Natural killer cell (primary cell): ENCODE measurements around the gene HDAC4. TPM values are rescaled to one million over a fixed set of nuclear protein-coding genes. Genes with fewer than 3 reads are reported as not detected.
"Not testable (repeated sequence)": the region's sequence is repeated elsewhere in the genome, so short reads cannot be mapped to it uniquely, and the experiment has no call there.

Experiments
- ATAC-seq, 3 donors: fragments of 150-1000 bp in 2 of 3; fragments of 200-7000 bp in 1 of 3; cut with Tn5 transposase; 1 replicate in 1 of 3; 2 replicates in 2 of 3; pipeline ENCODE4 v1.10.0; 2021; ENCODE audit warnings: mild to moderate bottlenecking in 2 of 3, moderate library complexity in 2 of 3
- DNase-seq, 2 donors: peaks; one replicate each; pipeline versions ENCODE4 v3.0.0 to v3.0.0-alpha.2; 2013 to 2021; ENCODE audit warnings: mixed read lengths in 1 of 2
- H3K27ac ChIP-seq: one replicate; pipeline ENCODE4 v1.5.1; 2013; ENCODE audit warnings: mild to moderate bottlenecking, low read length
- H3K27me3 ChIP-seq: one replicate; pipeline ENCODE4 v1.6.1; 2013; ENCODE audit warnings: low read length; ENCODE audit not compliant: control insufficient read depth, insufficient read depth
- H3K36me3 ChIP-seq: one replicate; pipeline ENCODE4 v1.6.1; 2013; ENCODE audit warnings: low read length; ENCODE audit not compliant: control insufficient read depth, insufficient read depth
- H3K4me1 ChIP-seq: one replicate; pipeline ENCODE4 v1.6.1; 2013; ENCODE audit warnings: low read length; ENCODE audit not compliant: control insufficient read depth, insufficient read depth
- H3K4me3 ChIP-seq: one replicate; pipeline ENCODE4 v1.5.1; 2013; ENCODE audit warnings: low read length
- H3K9me3 ChIP-seq: one replicate; pipeline ENCODE4 v1.6.1; 2013; ENCODE audit warnings: low read length; ENCODE audit not compliant: control insufficient read depth, insufficient read depth
- H3K27ac Mint-ChIP-seq, 2 donors: one replicate each; pipeline ENCODE4 v1.8.0; 2022; ENCODE audit warnings: mild to moderate bottlenecking in 2 of 2, mixed read lengths in 2 of 2, moderate library complexity in 1 of 2
- H3K27me3 Mint-ChIP-seq, 2 donors: one replicate each; pipeline ENCODE4 v1.8.0; 2022; ENCODE audit warnings: low read depth in 2 of 2, mixed read lengths in 2 of 2
- H3K36me3 Mint-ChIP-seq: one replicate; pipeline ENCODE4 v1.8.0; 2022; ENCODE audit warnings: mixed read lengths
- H3K4me1 Mint-ChIP-seq, 2 donors: one replicate each; pipeline ENCODE4 v1.8.0; 2022; ENCODE audit warnings: mixed read lengths in 2 of 2
- H3K4me3 Mint-ChIP-seq: one replicate; pipeline ENCODE4 v1.8.0; 2022; ENCODE audit warnings: mild to moderate bottlenecking, moderate library complexity, mixed read lengths
- H3K9me3 Mint-ChIP-seq, 2 donors: one replicate each; pipeline ENCODE4 v1.8.0; 2022; ENCODE audit warnings: mixed read lengths in 2 of 2
- WGBS: methylation state at CpG from one replicate; pipeline ENCODE4 v1.1.7; 2013; ENCODE audit warnings: missing lambda C conversion rate; ENCODE audit not compliant: insufficient coverage; 5-methylcytosine and 5-hydroxymethylcytosine counted together
- intact Hi-C: fragments of 100-400 bp; cut with micrococcal nuclease; formaldehyde crosslinking; loops from one replicate; pipeline ENCODE4 v1.14.2; 2022
- total RNA-seq, 4 donors: library from RNA; stranded (reverse); fragments of 120-200 nt in 1 of 4; gene quantifications; one replicate each; pipeline versions ENCODE4 v1.2.3 to v1.2.4, GENCODE V29; 2013 to 2022
- TF ChIP-seq, protein P1 (sequence below): fragments of 200-600 bp; IDR thresholded peaks from one replicate; pipeline ENCODE4 v1.8.0; 2022; ENCODE audit warnings: antibody characterized with exemption

Gene HDAC4
- total RNA-seq, 3 donors from 2014 or later (not counting 1 experiment from before 2014, with no cell fraction given), result 74.9 to 105 (median 100) TPM

DNA sequence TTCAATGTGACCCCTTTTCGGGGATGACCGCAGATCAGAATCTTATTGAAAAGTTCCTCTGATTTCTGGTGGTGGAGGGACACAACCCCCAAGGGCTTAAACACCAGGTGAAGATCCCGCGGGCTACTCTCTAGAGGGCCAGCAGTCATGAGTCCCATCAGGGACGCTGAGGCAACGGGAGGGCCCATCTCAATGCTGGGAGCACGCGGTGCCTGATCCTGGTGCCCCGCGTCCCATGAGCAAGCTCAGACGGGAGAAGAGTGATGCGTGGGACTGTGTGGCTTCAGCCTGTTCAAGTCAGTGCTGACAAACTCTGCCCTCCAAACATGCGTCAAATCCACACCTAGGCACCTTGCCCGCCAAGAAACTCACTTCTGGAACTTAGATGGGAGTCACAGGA lies 328.0 kb downstream of the HDAC4 start:
- Histone ChIP-seq H3K36me3 (peaks cover 46% of the 10 kb centered on the region), H3K4me3 (no peak overlapping the region), H3K4me1 (no peaks in the 10 kb centered on the region), H3K27ac (no peak overlapping the region), H3K9me3 (no peaks in the 10 kb centered on the region), H3K27me3 (no peaks in the 10 kb centered on the region)
- peaks cover 0 to 4% of the 10 kb centered on the region in 2 donors for H3K4me1 Mint-ChIP-seq
- intact Hi-C loops, result no loop called here
- no peaks in the 10 kb centered on the region for H3K27me3 Mint-ChIP-seq
- ATAC-seq, result no peak
- no peak overlapping the region for H3K4me3 Mint-ChIP-seq
- TF ChIP-seq, protein P1, sequence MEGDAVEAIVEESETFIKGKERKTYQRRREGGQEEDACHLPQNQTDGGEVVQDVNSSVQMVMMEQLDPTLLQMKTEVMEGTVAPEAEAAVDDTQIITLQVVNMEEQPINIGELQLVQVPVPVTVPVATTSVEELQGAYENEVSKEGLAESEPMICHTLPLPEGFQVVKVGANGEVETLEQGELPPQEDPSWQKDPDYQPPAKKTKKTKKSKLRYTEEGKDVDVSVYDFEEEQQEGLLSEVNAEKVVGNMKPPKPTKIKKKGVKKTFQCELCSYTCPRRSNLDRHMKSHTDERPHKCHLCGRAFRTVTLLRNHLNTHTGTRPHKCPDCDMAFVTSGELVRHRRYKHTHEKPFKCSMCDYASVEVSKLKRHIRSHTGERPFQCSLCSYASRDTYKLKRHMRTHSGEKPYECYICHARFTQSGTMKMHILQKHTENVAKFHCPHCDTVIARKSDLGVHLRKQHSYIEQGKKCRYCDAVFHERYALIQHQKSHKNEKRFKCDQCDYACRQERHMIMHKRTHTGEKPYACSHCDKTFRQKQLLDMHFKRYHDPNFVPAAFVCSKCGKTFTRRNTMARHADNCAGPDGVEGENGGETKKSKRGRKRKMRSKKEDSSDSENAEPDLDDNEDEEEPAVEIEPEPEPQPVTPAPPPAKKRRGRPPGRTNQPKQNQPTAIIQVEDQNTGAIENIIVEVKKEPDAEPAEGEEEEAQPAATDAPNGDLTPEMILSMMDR, result no peak
- no peak for DNase-seq
- 98% methylated on average over 14 of the region's 14 CpGs for WGBS
- H3K9me3 Mint-ChIP-seq, result no peaks in the 10 kb centered on the region
- H3K36me3 Mint-ChIP-seq, result no peaks in the 10 kb centered on the region
- no peak overlapping the region for H3K27ac Mint-ChIP-seq

DNA sequence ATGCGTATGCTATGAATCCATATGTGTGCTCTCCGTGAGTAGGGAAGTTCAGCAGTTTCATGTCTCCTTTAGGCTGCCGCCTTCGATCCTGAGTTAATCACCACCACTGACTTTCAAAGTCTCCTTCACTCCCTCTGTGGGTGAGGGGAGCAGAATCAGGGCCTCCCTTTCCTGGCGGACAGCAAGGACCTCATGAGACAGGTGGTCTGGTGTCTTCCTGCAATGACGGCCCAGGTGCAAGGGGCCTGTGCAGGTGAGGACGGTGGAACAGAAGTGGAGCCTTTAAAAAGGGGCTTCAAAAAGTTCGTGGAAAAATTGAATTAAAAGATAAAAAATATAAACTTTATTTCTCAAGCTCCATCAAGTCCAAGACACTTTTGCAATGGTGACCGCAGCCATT lies 330.4 kb downstream of the HDAC4 start:
- ATAC-seq, result no peak
- WGBS, result 96% methylated on average over 7 of the region's 9 CpGs
- no peak for DNase-seq
- Histone ChIP-seq H3K36me3 (peaks cover 52% of the 10 kb centered on the region), H3K9me3 (no peaks in the 10 kb centered on the region), H3K27ac (no peak overlapping the region), H3K4me3 (no peak overlapping the region), H3K4me1 (no peaks in the 10 kb centered on the region), H3K27me3 (no peaks in the 10 kb centered on the region)
- Mint-ChIP-seq H3K4me3 (no peak overlapping the region), H3K9me3 (no peaks in the 10 kb centered on the region), H3K4me1 (no peaks in the 10 kb centered on the region), H3K27ac (no peak overlapping the region), H3K27me3 (no peaks in the 10 kb centered on the region), H3K36me3 (no peaks in the 10 kb centered on the region)
- intact Hi-C loops, result no loop called here
- TF ChIP-seq, protein P1, result no peak

DNA sequence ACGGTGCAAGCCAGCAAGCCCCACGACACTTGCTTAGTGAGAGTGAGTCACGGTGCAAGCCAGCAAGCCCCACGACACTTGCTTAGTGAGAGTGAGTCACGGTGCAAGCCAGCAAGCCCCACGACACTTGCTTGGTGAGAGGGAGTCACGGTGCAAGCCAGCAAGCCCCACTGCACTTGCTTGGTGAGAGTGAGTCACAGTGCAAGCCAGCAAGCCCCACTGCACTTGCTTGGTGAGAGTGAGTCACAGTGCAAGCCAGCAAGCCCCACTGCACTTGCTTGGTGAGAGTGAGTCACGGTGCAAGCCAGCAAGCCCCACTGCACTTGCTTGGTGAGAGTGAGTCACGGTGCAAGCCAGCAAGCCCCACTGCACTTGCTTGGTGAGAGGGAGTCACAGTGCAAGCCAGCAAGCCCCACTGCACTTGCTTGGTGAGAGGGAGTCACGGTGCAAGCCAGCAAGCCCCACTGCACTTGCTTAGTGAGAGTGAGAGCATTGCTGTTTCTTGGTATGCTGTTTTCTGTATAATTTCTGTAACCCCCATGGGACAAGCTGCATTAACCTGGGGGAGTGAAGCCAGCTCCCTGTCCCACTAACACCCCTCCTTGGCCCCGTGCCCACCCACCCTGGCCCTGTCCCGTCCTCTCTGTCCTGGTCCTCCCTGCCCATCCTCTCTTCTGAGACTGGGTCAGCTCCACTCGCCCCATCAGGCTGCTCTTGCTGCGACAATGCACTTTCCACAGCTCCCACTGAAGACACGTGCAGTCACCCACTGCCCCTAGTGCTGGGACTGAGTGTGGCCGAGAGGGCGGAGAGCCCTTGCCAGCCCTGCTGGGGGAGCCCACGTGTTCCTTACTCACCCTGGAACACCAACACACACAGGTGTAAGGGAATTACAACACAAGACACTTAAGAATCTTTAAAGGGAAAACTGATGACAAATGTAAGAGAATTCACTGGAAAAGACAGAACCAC lies 331.2 kb downstream of the HDAC4 start:
- WGBS, result 78% methylated on average over 17 of the region's 18 CpGs
- H3K27me3 Mint-ChIP-seq, H3K9me3 ChIP-seq, H3K4me1 Mint-ChIP-seq, H3K4me3 Mint-ChIP-seq, H3K4me1 ChIP-seq, H3K27me3 ChIP-seq, H3K27ac ChIP-seq, H3K36me3 Mint-ChIP-seq, ATAC-seq, DNase-seq, intact Hi-C loops, H3K9me3 Mint-ChIP-seq, H3K4me3 ChIP-seq: not testable (repeated sequence)
- H3K36me3 ChIP-seq, result peaks cover 57% of the 10 kb centered on the region
- H3K27ac Mint-ChIP-seq, result peak overlapping the region in 1 of 2 donors; percentile 56

DNA sequence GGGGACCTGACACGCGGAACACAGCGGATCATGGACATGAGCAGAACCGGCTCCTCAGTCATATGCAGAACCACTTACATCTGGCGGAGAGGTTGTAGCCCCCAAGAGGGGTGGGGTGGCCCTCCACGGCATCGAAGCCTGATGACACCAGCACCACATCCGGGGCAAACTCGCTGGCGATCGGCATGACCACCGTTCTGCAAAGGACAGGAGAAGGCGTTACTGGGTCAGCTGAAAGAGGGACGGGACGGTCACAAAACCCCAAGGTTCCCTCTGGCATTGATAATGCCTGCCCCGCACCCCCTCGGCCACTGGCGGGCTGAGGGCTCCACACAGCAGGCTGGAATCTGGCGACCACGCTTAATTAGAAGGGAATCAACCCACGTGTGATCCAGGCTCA lies 332.4 kb downstream of the HDAC4 start:
- TF ChIP-seq, protein P1, result no peak
- intact Hi-C loops, result no loop called here
- Mint-ChIP-seq H3K4me1 (no peaks in the 10 kb centered on the region), H3K27ac (no peak overlapping the region), H3K27me3 (no peaks in the 10 kb centered on the region), H3K4me3 (no peak overlapping the region), H3K9me3 (no peaks in the 10 kb centered on the region), H3K36me3 (no peaks in the 10 kb centered on the region)
- no peak for DNase-seq
- WGBS, result 97% methylated on average over 21 of the region's 21 CpGs
- H3K4me1 ChIP-seq, result no peaks in the 10 kb centered on the region
- ATAC-seq, result no peak
- H3K27me3 ChIP-seq, result no peaks in the 10 kb centered on the region
- peaks cover 63% of the 10 kb centered on the region for H3K36me3 ChIP-seq
- no peak overlapping the region for H3K4me3 ChIP-seq
- no peak overlapping the region for H3K27ac ChIP-seq
- H3K9me3 ChIP-seq, result no peaks in the 10 kb centered on the region
